NCI-H1092 (cell line): ENCODE data around the gene GAGE12D.
"Not testable (repeated sequence)": the region's sequence is repeated elsewhere in the genome, so short reads cannot be mapped to it uniquely, and the experiment has no call there.

Source experiments
- DNase-seq: peaks from one replicate; lab custom pipeline; 2025; lab: John Stamatoyannopoulos, UW

Gene GAGE12D

GRCh38 chrX:49541433-49541832 lies at the start of gene GAGE12D:
Gene GAGE12D, plus strand, starts transcription at chrX:49541733. Its CDS starts 1,155 bp downstream, at chrX:49542888.
- not testable (repeated sequence) for DNase-seq

- DNase-seq, result not testable (repeated sequence)
These were observed 9.7 kb upstream of the GAGE12D start, which contains the start of gene GAGE12C for GRCh38 chrX:49531877-49532276. Gene GAGE12C, plus strand, starts transcription at chrX:49532177. Its CDS starts 1,155 bp downstream, at chrX:49533332.

- DNase-seq, result not testable (repeated sequence)
These were observed 9.5 kb downstream of the GAGE12D start, which contains the start of gene GAGE12E for GRCh38 chrX:49550989-49551388. Gene GAGE12E, plus strand, starts transcription at chrX:49551289. Its CDS starts 1,155 bp downstream, at chrX:49552444.

- not testable (repeated sequence) for DNase-seq
These were observed 19.0 kb downstream of the GAGE12D start, which contains the start of gene GAGE12F for GRCh38 chrX:49560542-49560941. Gene GAGE12F, plus strand, starts transcription at chrX:49560842. Its CDS starts 1,155 bp downstream, at chrX:49561997.

- DNase-seq, result not testable (repeated sequence)
These were observed 27.2 kb downstream of the GAGE12D start for GRCh38 chrX:49568728-49569127.

- DNase-seq, result not testable (repeated sequence)
These were observed 27.6 kb downstream of the GAGE12D start for GRCh38 chrX:49569152-49569551.

GRCh38 chrX:49570100-49570499 lies 28.6 kb downstream of the GAGE12D start, which contains the start of gene GAGE12G:
Gene GAGE12G, plus strand, starts transcription at chrX:49570400. Its CDS starts 1,155 bp downstream, at chrX:49571555.
- not testable (repeated sequence) for DNase-seq

GRCh38 chrX:49579649-49580048 lies 38.1 kb downstream of the GAGE12D start, which contains the start of gene GAGE12H:
Gene GAGE12H, plus strand, starts transcription at chrX:49579949. Its CDS starts 1,155 bp downstream, at chrX:49581104.
- not testable (repeated sequence) for DNase-seq

GRCh38 chrX:49589196-49589595 lies 47.7 kb downstream of the GAGE12D start, which contains the start of gene GAGE2A:
Gene GAGE2A, plus strand, starts transcription at chrX:49589496. Its CDS starts 1,155 bp downstream, at chrX:49590651.
- not testable (repeated sequence) for DNase-seq

GRCh38 chrX:49589769-49590478 lies 48.4 kb downstream of the GAGE12D start:
- DNase-seq, result not testable (repeated sequence)

GRCh38 chrX:49590488-49590887 lies 49.0 kb downstream of the GAGE12D start:
- not testable (repeated sequence) for DNase-seq
